ENCODE results near the gene PSMG3.

- TF ChIP-seq CTCF (IDR thresholded peaks at IDR 0.05) (no peak), POLR2A (IDR thresholded peaks at IDR 0.05) (no peak)
Measured at GRCh38 chr7:1552200-1552599, 17.6 kb downstream of the PSMG3 start.

All from Peyer's patch (tissue), 4 donors.